A549 (cell line): ENCODE data around the gene TTC21A.

Experiments
- CEBPB ChIP-seq, 2 experiments: fragments of >200 bp in 1 of 2; sonication (Bioruptor Twin) in 1 of 2; formaldehyde crosslinking in 1 of 2; IDR thresholded peaks; 2 replicates each; pipeline ENCODE4 v1.6.1; 2012 to 2016
- CHD2 ChIP-seq: fragments of 150-350 bp; IDR thresholded peaks from 2 replicates; pipeline ENCODE4 v1.6.1; 2014; ENCODE audit warnings: low read length; ENCODE audit not compliant: partially characterized antibody
- EP300 ChIP-seq, 2 experiments: fragments of >200 bp; sonication (Bioruptor Twin); formaldehyde crosslinking; IDR thresholded peaks; 2 replicates in 1 of 2; 3 replicates in 1 of 2; pipeline ENCODE4 v1.6.1; 2016 to 2017
- ESRRA ChIP-seq: fragments of 150-350 bp; IDR thresholded peaks from 2 replicates; pipeline ENCODE4 v1.6.1; 2014; ENCODE audit warnings: mild to moderate bottlenecking, low read length, borderline replicate concordance
- GATA3 ChIP-seq: IDR thresholded peaks from 2 replicates; pipeline ENCODE4 v1.6.1; 2012; ENCODE audit warnings: borderline replicate concordance
- HEYL ChIP-seq: fragments of 250-450 bp; sonication (Bioruptor Pico); IDR thresholded peaks from 2 replicates; pipeline ENCODE4 v1.8.0; 2021; ENCODE audit warnings: mild to moderate bottlenecking, moderate library complexity
- JUNB ChIP-seq: fragments of >200 bp; sonication (Bioruptor Twin); formaldehyde crosslinking; IDR thresholded peaks from 2 replicates; pipeline ENCODE4 v1.6.1; 2016
- MAZ ChIP-seq: fragments of 150-350 bp; IDR thresholded peaks from 2 replicates; pipeline ENCODE4 v1.6.1; 2014; ENCODE audit warnings: antibody characterized with exemption, low read depth, low read length, borderline replicate concordance
- POLR2A ChIP-seq: IDR thresholded peaks from 2 replicates; pipeline ENCODE4 v1.6.1; 2012; ENCODE audit warnings: mild to moderate bottlenecking, low read length
- SMC3 ChIP-seq: fragments of >200 bp; sonication (Bioruptor Twin); formaldehyde crosslinking; IDR thresholded peaks from 3 replicates; pipeline ENCODE4 v1.6.1; 2018; ENCODE audit warnings: inconsistent platforms
- TF ChIP-seq, protein P1 (sequence below): fragments of 200-600 bp; sonication (generic); IDR thresholded peaks from 2 replicates; pipeline ENCODE4 v1.6.1; 2016; ENCODE audit warnings: antibody characterized with exemption, mild to moderate bottlenecking, moderate library complexity
- TF ChIP-seq, protein P2 (sequence below): fragments of >200 bp; sonication (Bioruptor Twin); formaldehyde crosslinking; IDR thresholded peaks from 3 replicates; pipeline ENCODE4 v1.5.1; 2016

DNA sequence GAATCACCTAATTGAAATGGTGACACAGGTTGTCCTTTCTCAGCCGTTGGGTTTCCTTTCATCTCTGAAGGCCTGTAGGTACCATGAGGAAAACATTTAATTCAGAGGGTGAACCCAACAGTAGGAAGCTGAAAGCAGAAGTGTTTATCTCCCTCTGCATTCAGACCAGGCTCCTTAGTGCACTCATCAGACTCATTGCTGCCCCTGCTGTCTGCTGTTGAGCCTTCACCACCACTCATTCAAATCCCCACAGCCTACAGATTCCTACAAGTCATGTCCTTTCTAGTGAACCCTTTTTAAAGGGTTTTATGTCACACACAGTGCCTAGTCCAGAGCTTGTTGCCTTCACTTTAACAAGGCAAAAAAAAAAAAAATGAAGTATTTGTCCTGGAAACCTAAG is 42.3 kb upstream of the TTC21A start:
- TF ChIP-seq ESRRA (no peak), CEBPB (IDR thresholded peaks at IDR 0.05) (no peak), POLR2A (no peak), SMC3 (no peak), CHD2 (no peak), EP300 (IDR thresholded peaks at IDR 0.05) (no peak), MAZ (no peak), JUNB (no peak), HEYL (no peak), GATA3 (no peak)
- TF ChIP-seq, protein P1, sequence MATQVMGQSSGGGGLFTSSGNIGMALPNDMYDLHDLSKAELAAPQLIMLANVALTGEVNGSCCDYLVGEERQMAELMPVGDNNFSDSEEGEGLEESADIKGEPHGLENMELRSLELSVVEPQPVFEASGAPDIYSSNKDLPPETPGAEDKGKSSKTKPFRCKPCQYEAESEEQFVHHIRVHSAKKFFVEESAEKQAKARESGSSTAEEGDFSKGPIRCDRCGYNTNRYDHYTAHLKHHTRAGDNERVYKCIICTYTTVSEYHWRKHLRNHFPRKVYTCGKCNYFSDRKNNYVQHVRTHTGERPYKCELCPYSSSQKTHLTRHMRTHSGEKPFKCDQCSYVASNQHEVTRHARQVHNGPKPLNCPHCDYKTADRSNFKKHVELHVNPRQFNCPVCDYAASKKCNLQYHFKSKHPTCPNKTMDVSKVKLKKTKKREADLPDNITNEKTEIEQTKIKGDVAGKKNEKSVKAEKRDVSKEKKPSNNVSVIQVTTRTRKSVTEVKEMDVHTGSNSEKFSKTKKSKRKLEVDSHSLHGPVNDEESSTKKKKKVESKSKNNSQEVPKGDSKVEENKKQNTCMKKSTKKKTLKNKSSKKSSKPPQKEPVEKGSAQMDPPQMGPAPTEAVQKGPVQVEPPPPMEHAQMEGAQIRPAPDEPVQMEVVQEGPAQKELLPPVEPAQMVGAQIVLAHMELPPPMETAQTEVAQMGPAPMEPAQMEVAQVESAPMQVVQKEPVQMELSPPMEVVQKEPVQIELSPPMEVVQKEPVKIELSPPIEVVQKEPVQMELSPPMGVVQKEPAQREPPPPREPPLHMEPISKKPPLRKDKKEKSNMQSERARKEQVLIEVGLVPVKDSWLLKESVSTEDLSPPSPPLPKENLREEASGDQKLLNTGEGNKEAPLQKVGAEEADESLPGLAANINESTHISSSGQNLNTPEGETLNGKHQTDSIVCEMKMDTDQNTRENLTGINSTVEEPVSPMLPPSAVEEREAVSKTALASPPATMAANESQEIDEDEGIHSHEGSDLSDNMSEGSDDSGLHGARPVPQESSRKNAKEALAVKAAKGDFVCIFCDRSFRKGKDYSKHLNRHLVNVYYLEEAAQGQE = no peak
- TF ChIP-seq, protein P2, sequence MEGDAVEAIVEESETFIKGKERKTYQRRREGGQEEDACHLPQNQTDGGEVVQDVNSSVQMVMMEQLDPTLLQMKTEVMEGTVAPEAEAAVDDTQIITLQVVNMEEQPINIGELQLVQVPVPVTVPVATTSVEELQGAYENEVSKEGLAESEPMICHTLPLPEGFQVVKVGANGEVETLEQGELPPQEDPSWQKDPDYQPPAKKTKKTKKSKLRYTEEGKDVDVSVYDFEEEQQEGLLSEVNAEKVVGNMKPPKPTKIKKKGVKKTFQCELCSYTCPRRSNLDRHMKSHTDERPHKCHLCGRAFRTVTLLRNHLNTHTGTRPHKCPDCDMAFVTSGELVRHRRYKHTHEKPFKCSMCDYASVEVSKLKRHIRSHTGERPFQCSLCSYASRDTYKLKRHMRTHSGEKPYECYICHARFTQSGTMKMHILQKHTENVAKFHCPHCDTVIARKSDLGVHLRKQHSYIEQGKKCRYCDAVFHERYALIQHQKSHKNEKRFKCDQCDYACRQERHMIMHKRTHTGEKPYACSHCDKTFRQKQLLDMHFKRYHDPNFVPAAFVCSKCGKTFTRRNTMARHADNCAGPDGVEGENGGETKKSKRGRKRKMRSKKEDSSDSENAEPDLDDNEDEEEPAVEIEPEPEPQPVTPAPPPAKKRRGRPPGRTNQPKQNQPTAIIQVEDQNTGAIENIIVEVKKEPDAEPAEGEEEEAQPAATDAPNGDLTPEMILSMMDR = no peak; the same call in 2 of the 3 replicates
